Measurements from ENCODE around the gene MORN2.

DNA sequence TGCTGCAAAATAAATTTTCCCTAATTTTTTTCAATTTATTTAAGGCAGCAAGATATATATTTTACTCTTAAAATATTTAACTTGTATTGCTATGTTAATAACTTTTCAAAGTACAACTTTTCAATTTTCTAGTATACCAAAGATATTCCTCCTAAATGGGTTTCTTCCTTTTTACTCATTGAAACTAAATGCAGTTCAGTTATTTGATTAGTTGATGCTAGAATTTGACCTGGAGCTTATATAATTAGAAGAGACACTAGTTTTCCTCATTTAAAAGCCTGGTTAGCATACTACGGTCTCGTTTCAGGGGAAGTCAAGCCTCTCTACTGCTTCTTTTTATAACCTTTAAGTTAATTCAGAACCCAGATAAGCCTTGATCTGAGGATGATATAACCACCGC, 13.8 kb downstream of the MORN2 start, which contains the start of gene ARHGEF33:
- TF ChIP-seq, protein P1, sequence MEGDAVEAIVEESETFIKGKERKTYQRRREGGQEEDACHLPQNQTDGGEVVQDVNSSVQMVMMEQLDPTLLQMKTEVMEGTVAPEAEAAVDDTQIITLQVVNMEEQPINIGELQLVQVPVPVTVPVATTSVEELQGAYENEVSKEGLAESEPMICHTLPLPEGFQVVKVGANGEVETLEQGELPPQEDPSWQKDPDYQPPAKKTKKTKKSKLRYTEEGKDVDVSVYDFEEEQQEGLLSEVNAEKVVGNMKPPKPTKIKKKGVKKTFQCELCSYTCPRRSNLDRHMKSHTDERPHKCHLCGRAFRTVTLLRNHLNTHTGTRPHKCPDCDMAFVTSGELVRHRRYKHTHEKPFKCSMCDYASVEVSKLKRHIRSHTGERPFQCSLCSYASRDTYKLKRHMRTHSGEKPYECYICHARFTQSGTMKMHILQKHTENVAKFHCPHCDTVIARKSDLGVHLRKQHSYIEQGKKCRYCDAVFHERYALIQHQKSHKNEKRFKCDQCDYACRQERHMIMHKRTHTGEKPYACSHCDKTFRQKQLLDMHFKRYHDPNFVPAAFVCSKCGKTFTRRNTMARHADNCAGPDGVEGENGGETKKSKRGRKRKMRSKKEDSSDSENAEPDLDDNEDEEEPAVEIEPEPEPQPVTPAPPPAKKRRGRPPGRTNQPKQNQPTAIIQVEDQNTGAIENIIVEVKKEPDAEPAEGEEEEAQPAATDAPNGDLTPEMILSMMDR (conservative IDR thresholded peaks at IDR 0.05), result no peak
- no peak for TF ChIP-seq ZFX (IDR thresholded peaks at IDR 0.05)
